Mesendoderm (in vitro differentiated cells): Measurements from ENCODE around the gene AGBL1.

ENCODE experiments used
- DNase-seq: peaks from one replicate; pipeline ENCODE4 v3.0.0; 2013
- H2AK5ac ChIP-seq: 2 replicates; pipeline ENCODE4 v1.6.1; 2013; ENCODE audit warnings: low read length, inconsistent platforms
- H2BK120ac ChIP-seq: 2 replicates; pipeline ENCODE4 v1.6.1; 2013; ENCODE audit warnings: low read depth, mild to moderate bottlenecking, low read length, moderate library complexity, mixed read lengths
- H2BK15ac ChIP-seq: replicated peaks from 2 replicates; pipeline ENCODE4 v1.6.1; 2013; ENCODE audit warnings: low read depth, mild to moderate bottlenecking, moderate library complexity
- H2BK5ac ChIP-seq: 2 replicates; pipeline ENCODE4 v1.6.1; 2013; ENCODE audit warnings: low read length, inconsistent platforms
- H3K18ac ChIP-seq: 2 replicates; pipeline ENCODE4 v1.6.1; 2013; ENCODE audit warnings: mild to moderate bottlenecking, low read length, mixed read lengths
- H3K23ac ChIP-seq: one replicate; pipeline ENCODE4 v1.6.1; 2013; ENCODE audit warnings: low read length
- H3K27ac ChIP-seq: 2 replicates; pipeline ENCODE4 v1.5.1; 2013; ENCODE audit warnings: low read depth, mild to moderate bottlenecking, inconsistent platforms, low read length, moderate library complexity
- H3K27me3 ChIP-seq: 2 replicates; pipeline ENCODE4 v1.6.1; 2013; ENCODE audit warnings: low read length, control low read depth, mild to moderate bottlenecking, inconsistent platforms; ENCODE audit not compliant: insufficient read depth, poor library complexity
- H3K36me3 ChIP-seq: 2 replicates; pipeline ENCODE4 v1.6.1; 2013; ENCODE audit warnings: low read length, inconsistent platforms; ENCODE audit not compliant: control insufficient read depth, insufficient read depth
- H3K4ac ChIP-seq: one replicate; pipeline ENCODE4 v1.6.1; 2013; ENCODE audit warnings: low read depth, mild to moderate bottlenecking, low read length, moderate library complexity
- H3K4me1 ChIP-seq: 2 replicates; pipeline ENCODE4 v1.6.1; 2013; ENCODE audit warnings: low read depth, low read length, inconsistent platforms; ENCODE audit not compliant: control insufficient read depth
- H3K4me2 ChIP-seq: 2 replicates; pipeline ENCODE4 v1.6.1; 2013; ENCODE audit warnings: low read length
- H3K4me3 ChIP-seq: 2 replicates; pipeline ENCODE4 v1.5.1; 2013; ENCODE audit warnings: mild to moderate bottlenecking, low read length
- H3K56ac ChIP-seq: one replicate; pipeline ENCODE4 v1.6.1; 2013; ENCODE audit warnings: low read length
- H3K79me1 ChIP-seq: 2 replicates; pipeline ENCODE4 v1.6.1; 2013; ENCODE audit warnings: low read length, inconsistent platforms
- H3K79me2 ChIP-seq: 2 replicates; pipeline ENCODE4 v1.6.1; 2013; ENCODE audit warnings: mild to moderate bottlenecking, low read length; ENCODE audit not compliant: control insufficient read depth, insufficient read depth
- H3K9ac ChIP-seq: 2 replicates; pipeline ENCODE4 v1.6.1; 2013; ENCODE audit warnings: low read length, inconsistent platforms
- H4K5ac ChIP-seq: one replicate; pipeline ENCODE4 v1.6.1; 2013; ENCODE audit warnings: low read length
- H4K8ac ChIP-seq: one replicate; pipeline ENCODE4 v1.6.1; 2013; ENCODE audit warnings: low read depth, mild to moderate bottlenecking, control low read depth, low read length, moderate library complexity
- WGBS: extraction: QIAGEN DNeasy Blood & Tissue Kit; methylation state at CpG from one replicate; pipeline ENCODE4 v1.1.7; 2013; ENCODE audit warnings: low lambda C conversion rate, missing lambda C conversion rate; ENCODE audit not compliant: insufficient coverage; ENCODE audit errors: extremely low coverage; 5-methylcytosine and 5-hydroxymethylcytosine counted together

Gene AGBL1

GRCh38 chr15:86608461-86609205, 529.0 kb downstream of the AGBL1 start:
- Histone ChIP-seq H3K18ac (no peak overlapping the region), H3K79me2 (no peaks in the 10 kb centered on the region), H3K9ac (no peak overlapping the region), H3K4me3 (no peak overlapping the region), H3K56ac (no peak overlapping the region), H4K5ac (no peak overlapping the region), H3K27ac (no peak overlapping the region), H2BK15ac (no peak overlapping the region), H2BK120ac (no peak overlapping the region), H2AK5ac (no peak overlapping the region), H3K27me3 (no peaks in the 10 kb centered on the region), H3K23ac (no peak overlapping the region), H4K8ac (no peak overlapping the region), H3K4ac (no peak overlapping the region), H2BK5ac (no peak overlapping the region), H3K36me3 (no peaks in the 10 kb centered on the region), H3K79me1 (no peaks in the 10 kb centered on the region), H3K4me1 (no peaks in the 10 kb centered on the region), H3K4me2 (no peak overlapping the region)
- no peak for DNase-seq
- no CpG with 5 or more reads among the region's 7 CpGs for WGBS

GRCh38 chr15:86609275-86609674, 529.6 kb downstream of the AGBL1 start:
- H2BK120ac ChIP-seq, result no peak overlapping the region
- H2BK15ac ChIP-seq, result no peak overlapping the region
- no peak overlapping the region for H2AK5ac ChIP-seq
- H3K56ac ChIP-seq, result no peak overlapping the region
- no peaks in the 10 kb centered on the region for H3K79me1 ChIP-seq
- H3K79me2 ChIP-seq, result no peaks in the 10 kb centered on the region
- H3K18ac ChIP-seq, result no peak overlapping the region
- H3K27ac ChIP-seq, result no peak overlapping the region
- H3K4me2 ChIP-seq, result no peak overlapping the region
- no peak overlapping the region for H2BK5ac ChIP-seq
- no peak for DNase-seq
- H3K36me3 ChIP-seq, result no peaks in the 10 kb centered on the region
- H4K5ac ChIP-seq, result no peak overlapping the region
- H3K23ac ChIP-seq, result no peak overlapping the region
- H3K4me1 ChIP-seq, result no peaks in the 10 kb centered on the region
- H3K9ac ChIP-seq, result no peak overlapping the region
- no peaks in the 10 kb centered on the region for H3K27me3 ChIP-seq
- H4K8ac ChIP-seq, result no peak overlapping the region
- whole genome bisulfite sequencing, result no CpG with 5 or more reads among the region's 3 CpGs
- H3K4me3 ChIP-seq, result no peak overlapping the region
- no peak overlapping the region for H3K4ac ChIP-seq

DNA sequence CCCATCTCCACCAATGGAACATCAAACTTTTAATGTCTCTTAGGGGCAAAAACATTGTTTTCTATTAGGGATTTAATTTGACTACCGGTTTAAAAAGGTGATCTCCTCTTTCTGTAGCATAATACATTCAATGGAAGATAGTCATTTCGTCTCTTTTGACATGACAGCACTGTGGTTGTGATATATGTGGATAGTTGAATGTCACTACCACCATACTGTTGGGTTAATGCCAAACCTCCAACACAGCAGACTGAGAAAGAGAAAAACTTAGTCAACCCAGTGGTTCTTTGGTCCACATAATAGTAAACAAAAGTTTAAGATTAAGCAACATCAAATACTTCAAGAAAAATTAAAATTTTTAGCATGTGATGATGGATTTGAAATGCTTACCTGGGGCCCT, 530.4 kb downstream of the AGBL1 start:
- Histone ChIP-seq H3K23ac (no peak overlapping the region), H3K4me1 (no peaks in the 10 kb centered on the region), H3K27me3 (no peaks in the 10 kb centered on the region), H3K4ac (no peak overlapping the region), H4K5ac (no peak overlapping the region), H2BK15ac (no peak overlapping the region), H3K79me2 (no peaks in the 10 kb centered on the region), H3K4me3 (no peak overlapping the region), H3K56ac (no peak overlapping the region), H3K9ac (no peak overlapping the region), H2BK5ac (no peak overlapping the region), H3K36me3 (no peaks in the 10 kb centered on the region), H3K79me1 (no peaks in the 10 kb centered on the region), H4K8ac (no peak overlapping the region), H3K27ac (no peak overlapping the region), H2BK120ac (no peak overlapping the region), H2AK5ac (no peak overlapping the region), H3K18ac (no peak overlapping the region), H3K4me2 (no peak overlapping the region)
- no CpG with 5 or more reads among the region's 2 CpGs for WGBS
- DNase-seq, result no peak

DNA sequence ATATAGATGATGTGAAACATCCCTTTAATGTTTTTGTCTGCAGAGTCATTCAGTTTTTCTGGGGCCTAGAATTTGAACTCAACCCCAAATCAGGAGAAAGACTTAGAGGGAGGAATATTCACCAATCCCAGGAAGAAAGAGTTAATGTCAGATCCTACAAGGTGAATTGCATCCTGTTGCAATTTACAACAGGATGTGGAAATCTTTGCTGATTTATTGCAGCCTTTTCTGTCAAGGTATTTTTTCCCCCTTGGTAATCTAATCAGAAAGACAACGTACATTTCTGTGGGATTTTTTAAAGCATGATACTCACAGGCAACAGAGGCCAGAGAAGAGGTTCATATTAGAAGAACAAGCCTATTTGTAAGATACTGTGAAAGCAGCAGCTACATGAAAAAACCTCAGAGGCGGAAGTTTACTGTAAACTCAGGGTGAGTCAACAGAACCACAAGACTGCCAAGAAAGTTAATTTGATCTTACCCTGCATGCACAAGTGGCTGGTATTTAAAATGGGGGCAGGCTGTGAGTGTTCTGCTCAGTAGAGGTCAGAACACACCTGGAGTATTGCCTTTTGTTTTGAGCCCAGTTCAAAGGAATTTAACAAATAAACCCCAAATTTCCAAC, 531.9 kb downstream of the AGBL1 start:
- Histone ChIP-seq H3K4me1 (no peaks in the 10 kb centered on the region), H3K79me2 (no peaks in the 10 kb centered on the region), H3K56ac (no peak overlapping the region), H3K18ac (no peak overlapping the region), H3K9ac (no peak overlapping the region), H3K4ac (peak overlapping the region; percentile 68), H4K5ac (no peak overlapping the region), H3K27me3 (no peaks in the 10 kb centered on the region), H2BK120ac (no peak overlapping the region), H2AK5ac (no peak overlapping the region), H4K8ac (no peak overlapping the region), H3K27ac (peak overlapping the region; percentile 37), H3K79me1 (no peaks in the 10 kb centered on the region), H3K4me2 (no peak overlapping the region), H3K23ac (no peak overlapping the region), H2BK15ac (no peak overlapping the region), H3K36me3 (no peaks in the 10 kb centered on the region), H3K4me3 (no peak overlapping the region), H2BK5ac (no peak overlapping the region)
- peak; percentile 64 for DNase-seq
- no CpG with 5 or more reads among the region's 2 CpGs for WGBS

GRCh38 chr15:86615411-86615810, 535.7 kb downstream of the AGBL1 start:
- Histone ChIP-seq H3K36me3 (no peaks in the 10 kb centered on the region), H3K79me2 (no peaks in the 10 kb centered on the region), H2BK15ac (no peak overlapping the region)

More at GRCh38 chr15:86615411-86615810, 535.7 kb downstream of the AGBL1 start:
- Histone ChIP-seq H3K23ac (no peak overlapping the region), H2BK120ac (no peak overlapping the region), H3K4me1 (peaks cover 5% of the 10 kb centered on the region), H3K27ac (no peak overlapping the region), H4K8ac (no peak overlapping the region), H3K4ac (no peak overlapping the region), H2AK5ac (no peak overlapping the region), H2BK5ac (no peak overlapping the region), H3K56ac (no peak overlapping the region), H3K4me3 (no peak overlapping the region), H4K5ac (no peak overlapping the region), H3K79me1 (no peaks in the 10 kb centered on the region), H3K27me3 (no peaks in the 10 kb centered on the region), H3K9ac (no peak overlapping the region), H3K18ac (no peak overlapping the region), H3K4me2 (no peak overlapping the region)
- no CpG with 5 or more reads among the region's 3 CpGs for WGBS
- no peak for DNase-seq
